ENCODE results near the gene ACSL6.

- TF ChIP-seq CTCF (IDR thresholded peaks at IDR 0.05): no peak
- no peak for TF ChIP-seq ZFX (IDR thresholded peaks at IDR 0.05; ENCODE audit: borderline replicate concordance)
Observed at GRCh38 chr5:132055808-132056609, 44.6 kb upstream of the ACSL6 start.
